Articular chondrocyte of knee joint (primary cell): ENCODE results near the gene RNF135. TPM values are rescaled to one million over a fixed set of nuclear protein-coding genes. Genes with fewer than 3 reads are reported as not detected.

ENCODE experiments used
- small RNA-seq: library from RNA; depleted of rRNA; stranded (forward); fragments of <200 nt; gene quantifications from one replicate; pipeline ENCODE3, GENCODE V24; 2012
- total RNA-seq: library from RNA; depleted of rRNA; stranded (reverse); fragments of >200 nt; gene quantifications from 2 replicates; pipeline ENCODE4 v1.2.3, GENCODE V29; 2012

Gene RNF135
- total RNA-seq, result 9.8 and 11.2 TPM in 2 replicates

GRCh38 chr17:30970831-30971567 lies at the start of gene RNF135:
RNF135 (plus strand) TSS chr17:30971039; CDS start chr17:30971074, 35 bp downstream.

GRCh38 chr17:30921544-30922196 lies 49.2 kb upstream of the RNF135 start, which contains the start of gene ADAP2:
ADAP2 (plus strand) TSS chr17:30921945; CDS start chr17:30922015, 70 bp downstream.

Small RNAs within 50 kb of the gene (small RNA-seq; reads per million reads assigned to genes)
- not detected for gene AC138207.3
- gene RN7SL138P, result not detected

Other genes with a start within 250 kb of the RNF135 start
- 11.2 and 14.6 TPM in 2 replicates for gene CRLF3, start 146.3 kb upstream of the RNF135 start, total RNA-seq
- gene ATAD5, start 139.1 kb upstream of the RNF135 start, total RNA-seq, result 2.7 and 3.0 TPM in 2 replicates
- gene TEFM, start 64.8 kb upstream of the RNF135 start, total RNA-seq, result 16.8 and 19.3 TPM in 2 replicates
- gene ADAP2, start 49.1 kb upstream of the RNF135 start, total RNA-seq, result 0.22 and 0.39 TPM in 2 replicates
- 59.6 and 65.8 TPM in 2 replicates for gene NF1, start 123.9 kb downstream of the RNF135 start, total RNA-seq